Activated T-cell treated with anti-CD3 and anti-CD28 coated beads, Interleukin-2, amount 50 U/mL, for 24 hours (primary cell): ENCODE results near the gene MTHFD1L.
"Not testable (repeated sequence)": the region's sequence is repeated elsewhere in the genome, so short reads cannot be mapped to it uniquely, and the experiment has no call there.

Experiments used
- DNase-seq: peaks from one replicate; pipeline ENCODE4 v3.0.0-alpha.2; 2020
- H3K27ac Mint-ChIP-seq: 2 replicates; pipeline ENCODE4 v1.8.0; 2020; ENCODE audit warnings: mild to moderate bottlenecking, mixed read lengths
- H3K27me3 Mint-ChIP-seq: 2 replicates; pipeline ENCODE4 v1.8.0; 2020; ENCODE audit warnings: mixed read lengths
- H3K36me3 Mint-ChIP-seq: 2 replicates; pipeline ENCODE4 v1.8.0; 2020; ENCODE audit warnings: low read depth, mixed read lengths
- H3K4me1 Mint-ChIP-seq: 2 replicates; pipeline ENCODE4 v1.8.0; 2020; ENCODE audit warnings: low read depth, mixed read lengths
- H3K4me3 Mint-ChIP-seq: 2 replicates; pipeline ENCODE4 v1.8.0; 2020; ENCODE audit warnings: mild to moderate bottlenecking, moderate library complexity, mixed read lengths
- H3K9me3 Mint-ChIP-seq: 2 replicates; pipeline ENCODE4 v1.8.0; 2020; ENCODE audit warnings: mixed read lengths

The MTHFD1L gene

GRCh38 chr6:150865406-150866146 lies at the start of gene MTHFD1L:
MTHFD1L (plus strand) TSS chr6:150865702; CDS start chr6:150865823, 121 bp downstream.
- H3K36me3 Mint-ChIP-seq, result peaks cover 31% of the 10 kb centered on the region
- H3K27ac Mint-ChIP-seq, result peak within 1 kb of the TSS; percentile 97
- peaks cover 30% of the 10 kb centered on the region for H3K27me3 Mint-ChIP-seq
- no peaks in the 10 kb centered on the region for H3K9me3 Mint-ChIP-seq
- DNase-seq, result peak; percentile 87
- peaks cover 38% of the 10 kb centered on the region for H3K4me1 Mint-ChIP-seq
- peak within 1 kb of the TSS; percentile 88 for H3K4me3 Mint-ChIP-seq

- H3K27me3 Mint-ChIP-seq, result peaks cover 24% of the 10 kb centered on the region
- not testable (repeated sequence) for H3K9me3 Mint-ChIP-seq, H3K27ac Mint-ChIP-seq, DNase-seq, H3K36me3 Mint-ChIP-seq, H3K4me3 Mint-ChIP-seq
- H3K4me1 Mint-ChIP-seq, result peaks cover 22% of the 10 kb centered on the region
These were observed 48.9 kb upstream of the MTHFD1L start for GRCh38 chr6:150816554-150816953.

- H3K27me3 Mint-ChIP-seq, result peaks cover 7% of the 10 kb centered on the region
- H3K9me3 Mint-ChIP-seq, result no peaks in the 10 kb centered on the region
- H3K36me3 Mint-ChIP-seq, result no peaks in the 10 kb centered on the region
- no peaks in the 10 kb centered on the region for H3K4me1 Mint-ChIP-seq
- no peak overlapping the region for H3K27ac Mint-ChIP-seq
- no peak overlapping the region for H3K4me3 Mint-ChIP-seq
- no peak for DNase-seq
These were observed 42.6 kb upstream of the MTHFD1L start for GRCh38 chr6:150822932-150823331.

GRCh38 chr6:150826788-150827187 lies 38.7 kb upstream of the MTHFD1L start:
- no peak overlapping the region for H3K27ac Mint-ChIP-seq
- H3K4me3 Mint-ChIP-seq, result no peak overlapping the region
- no peaks in the 10 kb centered on the region for H3K27me3 Mint-ChIP-seq
- H3K36me3 Mint-ChIP-seq, result no peaks in the 10 kb centered on the region
- no peaks in the 10 kb centered on the region for H3K4me1 Mint-ChIP-seq
- H3K9me3 Mint-ChIP-seq, result no peaks in the 10 kb centered on the region
- DNase-seq, result no peak

- not testable (repeated sequence) for H3K4me3 Mint-ChIP-seq
These were observed 37.4 kb upstream of the MTHFD1L start for GRCh38 chr6:150828107-150828506.

GRCh38 chr6:150830439-150831165 lies 34.9 kb upstream of the MTHFD1L start:
- H3K4me3 Mint-ChIP-seq, result no peak overlapping the region
- no peak overlapping the region for H3K27ac Mint-ChIP-seq

More at GRCh38 chr6:150828107-150828506, 37.4 kb upstream of the MTHFD1L start:
- not testable (repeated sequence) for H3K9me3 Mint-ChIP-seq, H3K36me3 Mint-ChIP-seq, H3K27me3 Mint-ChIP-seq, DNase-seq, H3K4me1 Mint-ChIP-seq, H3K27ac Mint-ChIP-seq

GRCh38 chr6:150831577-150831976 lies 33.9 kb upstream of the MTHFD1L start:
- DNase-seq, result no peak
- Mint-ChIP-seq H3K27me3 (no peaks in the 10 kb centered on the region), H3K4me1 (no peaks in the 10 kb centered on the region), H3K36me3 (no peaks in the 10 kb centered on the region), H3K27ac (no peak overlapping the region), H3K9me3 (no peaks in the 10 kb centered on the region), H3K4me3 (no peak overlapping the region)

More at GRCh38 chr6:150830439-150831165, 34.9 kb upstream of the MTHFD1L start:
- no peak for DNase-seq
- Mint-ChIP-seq H3K36me3 (no peaks in the 10 kb centered on the region), H3K27me3 (no peaks in the 10 kb centered on the region), H3K4me1 (no peaks in the 10 kb centered on the region), H3K9me3 (no peaks in the 10 kb centered on the region)

- Mint-ChIP-seq H3K36me3 (no peaks in the 10 kb centered on the region), H3K27ac (no peak overlapping the region)
These were observed 29.9 kb upstream of the MTHFD1L start for GRCh38 chr6:150835620-150836019.

GRCh38 chr6:150840185-150840584 lies 25.3 kb upstream of the MTHFD1L start:
- H3K4me3 Mint-ChIP-seq, result no peak overlapping the region

More at GRCh38 chr6:150835620-150836019, 29.9 kb upstream of the MTHFD1L start:
- Mint-ChIP-seq H3K4me3 (no peak overlapping the region), H3K27me3 (no peaks in the 10 kb centered on the region), H3K4me1 (no peaks in the 10 kb centered on the region), H3K9me3 (no peaks in the 10 kb centered on the region)
- no peak for DNase-seq

GRCh38 chr6:150841189-150841588 lies 24.3 kb upstream of the MTHFD1L start:
- DNase-seq, result no peak
- H3K36me3 Mint-ChIP-seq, result no peaks in the 10 kb centered on the region
- H3K27ac Mint-ChIP-seq, result no peak overlapping the region
- no peak overlapping the region for H3K4me3 Mint-ChIP-seq
- H3K4me1 Mint-ChIP-seq, result no peaks in the 10 kb centered on the region
- peaks cover 2% of the 10 kb centered on the region for H3K27me3 Mint-ChIP-seq
- no peaks in the 10 kb centered on the region for H3K9me3 Mint-ChIP-seq

More at GRCh38 chr6:150840185-150840584, 25.3 kb upstream of the MTHFD1L start:
- Mint-ChIP-seq H3K27ac (no peak overlapping the region), H3K36me3 (no peaks in the 10 kb centered on the region), H3K27me3 (no peaks in the 10 kb centered on the region), H3K4me1 (no peaks in the 10 kb centered on the region), H3K9me3 (no peaks in the 10 kb centered on the region)
- no peak for DNase-seq

- H3K4me3 Mint-ChIP-seq, result no peak overlapping the region
- peaks cover 6% of the 10 kb centered on the region for H3K27me3 Mint-ChIP-seq
- DNase-seq, result no peak
- no peaks in the 10 kb centered on the region for H3K9me3 Mint-ChIP-seq
- H3K27ac Mint-ChIP-seq, result no peak overlapping the region
- H3K36me3 Mint-ChIP-seq, result no peaks in the 10 kb centered on the region
- H3K4me1 Mint-ChIP-seq, result no peaks in the 10 kb centered on the region
These were observed 23.8 kb upstream of the MTHFD1L start for GRCh38 chr6:150841697-150842096.

GRCh38 chr6:150844371-150844770 lies 21.1 kb upstream of the MTHFD1L start:
- Mint-ChIP-seq H3K4me1 (no peaks in the 10 kb centered on the region), H3K27me3 (peaks cover 11% of the 10 kb centered on the region), H3K36me3 (no peaks in the 10 kb centered on the region), H3K4me3 (no peak overlapping the region), H3K27ac (no peak overlapping the region), H3K9me3 (no peaks in the 10 kb centered on the region)
- DNase-seq, result no peak

GRCh38 chr6:150846641-150847040 lies 18.9 kb upstream of the MTHFD1L start:
- Mint-ChIP-seq H3K36me3 (no peaks in the 10 kb centered on the region), H3K9me3 (no peaks in the 10 kb centered on the region), H3K4me3 (no peak overlapping the region), H3K27me3 (peaks cover 11% of the 10 kb centered on the region), H3K4me1 (no peaks in the 10 kb centered on the region), H3K27ac (no peak overlapping the region)
- no peak for DNase-seq

- H3K4me1 Mint-ChIP-seq, result no peaks in the 10 kb centered on the region
- no peaks in the 10 kb centered on the region for H3K36me3 Mint-ChIP-seq
- peaks cover 11% of the 10 kb centered on the region for H3K27me3 Mint-ChIP-seq
- H3K4me3 Mint-ChIP-seq, result no peak overlapping the region
- no peaks in the 10 kb centered on the region for H3K9me3 Mint-ChIP-seq
- DNase-seq, result no peak
- no peak overlapping the region for H3K27ac Mint-ChIP-seq
These were observed 17.1 kb upstream of the MTHFD1L start for GRCh38 chr6:150848400-150848799.

- DNase-seq, H3K4me1 Mint-ChIP-seq, H3K36me3 Mint-ChIP-seq, H3K9me3 Mint-ChIP-seq, H3K27ac Mint-ChIP-seq, H3K4me3 Mint-ChIP-seq: not testable (repeated sequence)
- H3K27me3 Mint-ChIP-seq, result peaks cover 12% of the 10 kb centered on the region
These were observed 11.1 kb upstream of the MTHFD1L start for GRCh38 chr6:150854392-150854791.
